OCI-LY3 (cell line): ENCODE measurements around the gene FBXL19.

ENCODE experiments used
- EZH2phosphoT487 ChIP-seq: fragments of 200-600 bp; shearing (Covaris generic); IDR thresholded peaks from 2 replicates; pipeline ENCODE4 v1.6.1; 2018; ENCODE audit warnings: antibody characterized with exemption, mixed run types, low read depth
- TF ChIP-seq, protein P1 (sequence below): fragments of 200-600, 300-600 bp; sonication (generic); IDR thresholded peaks from 2 replicates; pipeline ENCODE4 v1.5.1; 2014; ENCODE audit warnings: antibody characterized with exemption, low read length, low read depth

DNA sequence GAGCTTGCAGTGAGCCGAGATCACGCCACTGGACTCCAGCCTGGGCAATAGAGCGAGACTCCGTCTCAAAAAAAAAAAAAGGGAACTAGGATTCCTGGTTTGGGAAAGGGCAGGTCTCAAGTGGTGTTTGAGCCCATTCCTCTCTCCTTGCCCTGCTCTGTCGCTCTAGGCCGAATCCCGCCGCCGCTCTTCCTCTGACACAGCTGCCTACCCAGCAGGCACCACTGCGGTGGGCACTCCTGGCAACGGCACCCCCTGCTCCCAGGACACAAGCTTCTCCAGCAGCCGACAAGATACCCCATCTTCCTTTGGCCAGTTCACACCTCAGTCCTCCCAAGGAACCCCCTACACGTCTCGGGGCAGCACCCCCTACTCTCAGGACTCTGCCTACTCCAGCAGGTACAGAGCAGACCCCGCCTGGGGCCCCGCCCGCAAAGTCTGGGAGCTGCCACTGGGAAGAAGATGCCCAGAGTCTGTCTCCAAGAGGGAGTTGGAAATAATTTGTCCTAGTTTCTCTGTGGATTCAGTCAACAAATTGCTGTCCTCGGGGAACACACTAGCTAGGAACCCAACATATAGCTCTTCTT lies 40.6 kb downstream of the FBXL19 start:
- TF ChIP-seq, protein P1, sequence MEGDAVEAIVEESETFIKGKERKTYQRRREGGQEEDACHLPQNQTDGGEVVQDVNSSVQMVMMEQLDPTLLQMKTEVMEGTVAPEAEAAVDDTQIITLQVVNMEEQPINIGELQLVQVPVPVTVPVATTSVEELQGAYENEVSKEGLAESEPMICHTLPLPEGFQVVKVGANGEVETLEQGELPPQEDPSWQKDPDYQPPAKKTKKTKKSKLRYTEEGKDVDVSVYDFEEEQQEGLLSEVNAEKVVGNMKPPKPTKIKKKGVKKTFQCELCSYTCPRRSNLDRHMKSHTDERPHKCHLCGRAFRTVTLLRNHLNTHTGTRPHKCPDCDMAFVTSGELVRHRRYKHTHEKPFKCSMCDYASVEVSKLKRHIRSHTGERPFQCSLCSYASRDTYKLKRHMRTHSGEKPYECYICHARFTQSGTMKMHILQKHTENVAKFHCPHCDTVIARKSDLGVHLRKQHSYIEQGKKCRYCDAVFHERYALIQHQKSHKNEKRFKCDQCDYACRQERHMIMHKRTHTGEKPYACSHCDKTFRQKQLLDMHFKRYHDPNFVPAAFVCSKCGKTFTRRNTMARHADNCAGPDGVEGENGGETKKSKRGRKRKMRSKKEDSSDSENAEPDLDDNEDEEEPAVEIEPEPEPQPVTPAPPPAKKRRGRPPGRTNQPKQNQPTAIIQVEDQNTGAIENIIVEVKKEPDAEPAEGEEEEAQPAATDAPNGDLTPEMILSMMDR, result no peak
- no peak for TF ChIP-seq EZH2phosphoT487
